ENCODE results near the gene SLC29A3.

DNA sequence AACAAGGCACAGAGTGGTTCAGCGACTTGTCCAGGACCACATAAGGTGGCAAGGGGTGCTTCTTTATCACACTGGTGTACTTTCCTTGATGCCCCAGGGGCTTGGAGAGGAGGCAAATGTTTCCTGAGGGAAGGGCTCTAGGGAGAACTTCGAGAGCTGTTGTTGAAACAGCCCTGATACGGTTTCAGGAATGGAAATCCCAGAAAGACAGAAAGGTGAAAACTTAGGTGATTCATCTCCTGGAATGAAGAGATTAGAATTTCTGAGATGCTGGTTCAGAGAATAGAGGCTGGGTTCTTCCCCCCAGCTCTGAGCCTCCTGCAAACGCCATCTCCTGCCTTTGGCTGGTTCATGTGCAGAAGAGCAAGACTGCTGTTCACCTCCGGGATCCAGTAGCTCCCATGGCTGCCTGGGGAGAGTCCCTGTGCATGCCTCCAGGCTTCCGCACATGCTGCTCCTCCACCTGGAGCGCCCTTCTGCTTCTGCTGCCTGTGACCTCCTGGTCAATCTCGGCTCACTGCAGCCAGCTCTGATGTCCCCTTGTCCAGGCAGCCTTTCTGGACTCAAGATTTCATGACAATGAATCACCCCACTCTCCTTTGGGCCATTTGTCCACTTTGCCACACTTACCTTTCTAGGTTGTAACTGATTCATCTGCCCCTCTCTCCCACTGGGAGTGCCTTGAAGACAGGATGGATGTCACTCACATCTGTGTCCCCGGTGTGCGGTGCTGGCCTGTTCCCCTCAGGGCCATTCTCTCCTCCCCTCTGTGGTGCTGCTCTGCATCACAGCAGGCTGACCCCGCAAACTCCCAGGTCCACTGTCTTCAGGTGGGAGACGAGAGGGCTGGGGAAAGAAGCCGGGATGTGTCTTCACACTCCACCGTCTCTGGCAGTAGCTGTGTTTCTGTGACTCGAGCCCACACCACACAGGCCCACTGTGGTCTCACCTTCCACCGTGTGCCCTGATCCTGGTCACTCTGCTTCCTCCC, 74.0 kb downstream of the SLC29A3 start:
- TF ChIP-seq, protein P1, sequence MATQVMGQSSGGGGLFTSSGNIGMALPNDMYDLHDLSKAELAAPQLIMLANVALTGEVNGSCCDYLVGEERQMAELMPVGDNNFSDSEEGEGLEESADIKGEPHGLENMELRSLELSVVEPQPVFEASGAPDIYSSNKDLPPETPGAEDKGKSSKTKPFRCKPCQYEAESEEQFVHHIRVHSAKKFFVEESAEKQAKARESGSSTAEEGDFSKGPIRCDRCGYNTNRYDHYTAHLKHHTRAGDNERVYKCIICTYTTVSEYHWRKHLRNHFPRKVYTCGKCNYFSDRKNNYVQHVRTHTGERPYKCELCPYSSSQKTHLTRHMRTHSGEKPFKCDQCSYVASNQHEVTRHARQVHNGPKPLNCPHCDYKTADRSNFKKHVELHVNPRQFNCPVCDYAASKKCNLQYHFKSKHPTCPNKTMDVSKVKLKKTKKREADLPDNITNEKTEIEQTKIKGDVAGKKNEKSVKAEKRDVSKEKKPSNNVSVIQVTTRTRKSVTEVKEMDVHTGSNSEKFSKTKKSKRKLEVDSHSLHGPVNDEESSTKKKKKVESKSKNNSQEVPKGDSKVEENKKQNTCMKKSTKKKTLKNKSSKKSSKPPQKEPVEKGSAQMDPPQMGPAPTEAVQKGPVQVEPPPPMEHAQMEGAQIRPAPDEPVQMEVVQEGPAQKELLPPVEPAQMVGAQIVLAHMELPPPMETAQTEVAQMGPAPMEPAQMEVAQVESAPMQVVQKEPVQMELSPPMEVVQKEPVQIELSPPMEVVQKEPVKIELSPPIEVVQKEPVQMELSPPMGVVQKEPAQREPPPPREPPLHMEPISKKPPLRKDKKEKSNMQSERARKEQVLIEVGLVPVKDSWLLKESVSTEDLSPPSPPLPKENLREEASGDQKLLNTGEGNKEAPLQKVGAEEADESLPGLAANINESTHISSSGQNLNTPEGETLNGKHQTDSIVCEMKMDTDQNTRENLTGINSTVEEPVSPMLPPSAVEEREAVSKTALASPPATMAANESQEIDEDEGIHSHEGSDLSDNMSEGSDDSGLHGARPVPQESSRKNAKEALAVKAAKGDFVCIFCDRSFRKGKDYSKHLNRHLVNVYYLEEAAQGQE (IDR thresholded peaks at IDR 0.05; ENCODE audit: low read depth, low read length): no peak
- no peak for TF ChIP-seq GABPA (IDR thresholded peaks at IDR 0.05; ENCODE audit: low read depth)
- no peak for TF ChIP-seq MXI1 (IDR thresholded peaks at IDR 0.05; ENCODE audit: low read depth, low read length)

All from SK-N-SH (cell line).